Measurements from ENCODE around the gene ANP32A.

GRCh38 chr15:68823561-68823960 is 2.9 kb upstream of the ANP32A start:
- TF ChIP-seq CTCF (IDR thresholded peaks at IDR 0.05 in 4 of 5, conservative IDR thresholded peaks at IDR 0.05 in 1 of 5), result no peak
- TF ChIP-seq POLR2A (IDR thresholded peaks at IDR 0.05), result no peak
